Measurements from ENCODE around the gene ITIH5.

The ITIH5 gene

DNA sequence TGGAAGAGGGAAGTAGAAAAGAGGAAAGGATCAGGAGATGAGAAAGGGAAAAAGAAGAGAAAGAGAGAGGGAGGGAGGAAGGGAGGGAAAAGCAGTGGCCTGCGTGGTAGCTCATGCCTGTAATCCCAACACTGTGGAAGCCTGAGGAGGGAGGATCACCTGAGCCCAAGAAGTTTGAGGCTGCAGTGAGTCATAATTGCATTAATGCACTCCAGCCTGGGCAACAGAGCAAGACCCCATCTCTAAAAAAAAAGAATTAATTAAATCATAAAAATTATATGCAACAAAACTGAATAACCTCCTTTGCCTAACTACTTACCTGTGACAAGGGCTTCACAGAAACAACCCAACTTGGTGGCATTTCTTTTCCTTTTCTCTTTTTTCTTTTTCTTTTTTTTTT, 148.1 kb downstream of the ITIH5 start:
- no peak for DNase-seq (ENCODE audit: low spot score)

DNA sequence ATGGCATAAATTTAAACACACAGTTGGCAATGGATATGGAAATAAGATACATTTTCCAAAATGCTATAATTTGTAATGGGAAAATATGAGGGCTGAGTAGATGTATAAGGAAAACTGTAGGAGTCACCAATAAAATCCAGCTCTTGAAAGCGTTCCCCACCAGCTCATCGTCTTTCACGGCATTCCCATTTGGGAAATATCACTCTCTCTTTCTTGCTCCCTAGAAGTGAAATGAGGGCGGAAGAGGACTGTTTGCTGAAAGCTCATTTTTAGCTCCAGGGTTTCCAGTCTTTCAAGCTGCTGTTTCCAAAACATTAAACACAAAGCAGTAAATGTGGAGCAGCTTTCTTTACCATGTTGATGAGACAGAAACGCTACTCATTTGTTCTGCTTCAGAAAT, 151.3 kb downstream of the ITIH5 start:
- no peak for DNase-seq (ENCODE audit: low spot score)

- DNase-seq (ENCODE audit: low spot score), result no peak
Observed at GRCh38 chr10:7513936-7514335, 152.8 kb downstream of the ITIH5 start.

- no peak for DNase-seq (ENCODE audit: low spot score)
Observed at GRCh38 chr10:7513455-7513854, 153.3 kb downstream of the ITIH5 start.

DNA sequence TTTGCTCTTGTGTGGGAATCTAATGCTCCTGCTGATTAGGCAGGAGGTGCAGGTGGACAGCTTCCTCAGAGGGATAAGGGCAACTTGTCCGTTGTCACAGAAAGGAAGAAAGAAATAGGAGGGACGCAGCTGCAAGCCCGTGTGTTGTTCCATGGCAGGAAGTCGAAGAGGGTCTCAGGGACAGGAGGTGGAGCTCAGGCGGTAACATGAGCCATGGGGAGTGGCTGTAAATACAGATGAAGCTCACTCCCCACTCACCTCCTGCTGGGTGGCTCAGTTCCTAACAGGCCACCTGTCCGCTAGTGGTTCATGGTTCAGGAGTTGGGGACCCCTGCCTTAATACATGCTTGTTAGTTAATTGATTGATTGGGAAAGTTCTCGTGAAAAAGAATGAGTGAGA, 154.3 kb downstream of the ITIH5 start:
- no peak for DNase-seq (ENCODE audit: low spot score)

DNA sequence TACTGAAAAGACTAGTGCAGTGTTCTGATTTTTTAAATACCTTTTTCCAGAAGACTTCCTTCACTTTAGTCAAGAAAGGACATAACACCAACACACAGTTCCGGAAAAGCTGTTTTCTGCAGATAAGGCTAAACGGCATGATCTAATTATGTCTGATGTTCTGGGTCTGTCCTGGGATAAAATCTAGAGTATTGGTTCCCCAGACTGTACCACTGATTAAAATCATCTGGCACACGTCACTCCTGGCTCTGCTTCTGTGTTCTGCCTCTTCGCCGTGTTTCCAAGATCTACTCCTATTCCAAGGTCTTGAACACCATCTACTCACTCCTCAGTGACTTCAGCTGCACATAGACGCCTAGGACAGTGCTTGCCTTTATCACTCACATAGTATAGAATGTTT, 155.2 kb downstream of the ITIH5 start:
- DNase-seq (ENCODE audit: low spot score), result no peak

Data from CD4-positive, alpha-beta T cell treated with Interleukin-2 at 100 ng/mL for 4 hours (primary cell).